IPS-18a (cell line): ENCODE results near the gene PSMA8.
A peak's percentile ranks its signal among the peaks of the same experiment; 100 is the strongest.

Experiments used
- H3K27ac ChIP-seq: one replicate; pipeline ENCODE4 v1.5.1; 2013; ENCODE audit warnings: low read length
- H3K27me3 ChIP-seq: one replicate; pipeline ENCODE4 v1.6.1; 2013; ENCODE audit warnings: mild to moderate bottlenecking, low read length; ENCODE audit not compliant: control insufficient read depth, insufficient read depth
- H3K36me3 ChIP-seq: one replicate; pipeline ENCODE4 v1.6.1; 2013; ENCODE audit warnings: low read depth, low read length; ENCODE audit not compliant: control insufficient read depth
- H3K4me1 ChIP-seq: one replicate; pipeline ENCODE4 v1.6.1; 2013; ENCODE audit warnings: low read depth, low read length; ENCODE audit not compliant: control insufficient read depth
- H3K4me3 ChIP-seq: one replicate; pipeline ENCODE4 v1.5.1; 2013; ENCODE audit warnings: low read length
- H3K9ac ChIP-seq: one replicate; pipeline ENCODE4 v1.6.1; 2013; ENCODE audit warnings: mild to moderate bottlenecking, low read length, moderate library complexity
- H3K9me3 ChIP-seq: one replicate; pipeline ENCODE4 v1.6.1; 2013; ENCODE audit warnings: low read depth, low read length; ENCODE audit not compliant: control insufficient read depth

The PSMA8 gene

DNA sequence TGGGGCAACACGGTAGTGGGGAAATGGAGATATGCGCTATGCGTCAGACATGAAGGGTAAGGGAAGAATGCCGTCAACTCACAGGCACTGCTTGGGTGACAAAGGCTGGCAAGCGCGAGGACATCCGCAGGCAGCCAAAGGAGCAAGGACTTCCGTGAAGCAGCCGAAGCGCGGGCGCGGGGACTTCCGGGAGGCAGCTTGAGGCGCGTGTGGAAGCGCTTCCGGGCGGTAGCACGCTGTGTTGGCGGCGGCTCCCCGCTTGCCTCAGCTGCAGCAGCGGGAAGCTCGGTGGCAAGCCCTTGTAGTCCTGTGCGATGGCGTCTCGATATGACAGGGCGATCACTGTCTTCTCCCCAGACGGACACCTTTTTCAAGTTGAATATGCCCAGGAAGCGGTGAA, at the start of gene PSMA8:
Gene PSMA8 (plus strand): TSS at position 218 of the 400 bp plus-strand sequence. CDS start 97 bp downstream, at position 315.
- no peaks in the 10 kb centered on the region for H3K27me3 ChIP-seq
- H3K9me3 ChIP-seq, result no peaks in the 10 kb centered on the region
- H3K27ac ChIP-seq, result no peak within 1 kb of the TSS
- no peaks in the 10 kb centered on the region for H3K36me3 ChIP-seq
- no peaks in the 10 kb centered on the region for H3K4me1 ChIP-seq
- H3K4me3 ChIP-seq, result no peak within 1 kb of the TSS
- H3K9ac ChIP-seq, result no peak within 1 kb of the TSS

DNA sequence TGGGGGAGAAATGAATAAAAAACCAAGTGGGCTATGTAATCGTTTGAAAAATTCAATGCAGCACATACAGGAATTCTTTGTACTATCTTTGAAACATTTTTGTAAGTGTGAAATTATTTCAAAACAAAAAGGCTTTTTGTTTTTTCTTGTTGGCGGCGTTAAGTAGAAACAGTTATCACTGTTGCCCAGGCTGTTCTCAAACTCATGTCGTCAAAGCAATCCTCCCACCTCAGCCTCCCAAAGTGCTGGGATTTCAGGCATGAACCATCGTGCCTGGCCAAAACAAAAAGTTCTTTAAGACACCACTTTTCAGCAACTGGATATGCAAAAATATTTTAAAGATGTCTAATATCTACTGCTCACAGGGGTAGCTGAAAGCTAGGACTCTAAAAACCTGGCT, 48.6 kb upstream of the PSMA8 start:
- no peak overlapping the region for H3K27ac ChIP-seq
- no peak overlapping the region for H3K4me3 ChIP-seq
- peaks cover 37% of the 10 kb centered on the region for H3K36me3 ChIP-seq
- peaks cover 10% of the 10 kb centered on the region for H3K4me1 ChIP-seq
- H3K27me3 ChIP-seq, result no peaks in the 10 kb centered on the region
- no peak overlapping the region for H3K9ac ChIP-seq
- H3K9me3 ChIP-seq, result no peaks in the 10 kb centered on the region

DNA sequence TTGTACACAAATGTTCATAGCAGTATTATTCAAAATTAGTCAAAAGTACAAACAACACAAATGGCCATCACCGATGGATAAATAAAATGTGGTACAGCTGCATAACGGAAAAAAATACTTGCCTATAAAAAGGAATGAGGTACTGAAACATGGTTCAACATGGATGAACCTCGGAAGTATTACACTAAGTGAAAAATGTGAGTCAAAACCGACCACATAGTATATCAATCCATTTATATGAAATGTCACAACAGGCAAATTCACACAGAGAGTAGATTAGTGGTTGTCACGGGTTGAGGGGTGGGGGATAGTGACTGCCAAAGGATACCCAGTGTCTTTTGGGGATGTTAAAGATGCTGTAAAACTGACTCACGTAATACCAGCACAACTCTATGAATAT, 46.7 kb upstream of the PSMA8 start:
- H3K9ac ChIP-seq, result no peak overlapping the region
- H3K27me3 ChIP-seq, result no peaks in the 10 kb centered on the region
- H3K4me1 ChIP-seq, result peaks cover 10% of the 10 kb centered on the region
- no peak overlapping the region for H3K27ac ChIP-seq
- H3K4me3 ChIP-seq, result no peak overlapping the region
- H3K36me3 ChIP-seq, result peaks cover 37% of the 10 kb centered on the region
- H3K9me3 ChIP-seq, result no peaks in the 10 kb centered on the region

DNA sequence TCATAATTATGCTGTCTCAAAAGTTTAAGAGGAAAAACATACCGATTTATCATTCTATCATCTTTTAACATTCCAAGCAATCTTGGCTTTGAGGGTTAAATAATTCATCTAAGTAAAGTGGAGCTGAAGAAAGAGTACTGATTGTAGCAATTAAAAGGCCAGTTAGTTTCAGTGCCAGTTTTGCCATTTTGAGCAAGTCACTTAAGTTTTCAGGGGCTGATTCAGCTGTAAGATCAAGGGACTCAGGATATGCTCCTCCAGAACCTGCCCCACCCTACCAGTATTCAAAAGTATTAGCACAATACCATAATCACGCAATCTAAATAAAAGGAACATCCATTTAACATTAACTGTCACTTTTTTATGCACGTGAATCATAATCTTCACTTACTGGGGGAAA, 45.2 kb upstream of the PSMA8 start:
- peaks cover 32% of the 10 kb centered on the region for H3K36me3 ChIP-seq
- H3K27ac ChIP-seq, result no peak overlapping the region
- no peaks in the 10 kb centered on the region for H3K9me3 ChIP-seq
- no peaks in the 10 kb centered on the region for H3K27me3 ChIP-seq
- peaks cover 10% of the 10 kb centered on the region for H3K4me1 ChIP-seq
- H3K9ac ChIP-seq, result no peak overlapping the region
- H3K4me3 ChIP-seq, result peak overlapping the region; percentile 97

DNA sequence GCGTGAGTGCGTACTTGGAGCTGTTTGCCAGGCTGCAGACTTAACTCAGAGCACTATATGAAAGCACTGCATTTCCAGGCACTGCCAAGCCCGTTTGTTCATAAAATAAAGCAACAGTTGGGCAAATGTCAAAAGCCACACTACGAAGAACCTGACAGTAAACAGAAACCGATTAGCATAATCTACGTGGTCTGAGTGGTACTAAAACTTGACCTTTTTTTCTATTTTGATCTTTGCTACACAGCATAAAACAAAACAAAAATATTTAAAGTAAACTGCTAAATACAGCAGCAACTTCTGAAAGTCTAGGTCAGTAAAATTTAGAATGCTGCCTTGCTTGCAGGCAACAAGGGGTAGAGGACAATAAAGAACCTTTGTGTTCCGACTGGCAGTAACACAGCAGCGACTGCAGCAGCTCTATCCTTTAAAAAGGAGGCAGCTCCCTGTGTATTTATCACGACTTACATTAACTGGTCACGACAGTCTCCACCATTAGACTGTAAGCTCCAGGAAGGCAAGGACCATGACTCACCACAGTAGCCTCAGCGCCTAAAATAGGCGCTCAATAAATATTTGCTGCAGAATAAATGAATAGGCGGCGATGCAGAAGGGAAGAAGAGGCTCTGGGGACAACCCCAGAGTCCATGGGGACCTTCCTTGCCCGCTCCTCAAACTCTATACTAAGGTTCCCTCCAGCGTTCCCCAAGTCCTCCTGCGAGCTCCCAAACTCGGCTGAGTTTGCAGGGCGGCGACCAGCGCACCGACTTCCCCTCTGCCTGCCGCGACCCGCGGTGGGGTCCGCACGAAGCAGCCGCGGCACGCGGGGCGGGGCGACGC, 44.2 kb upstream of the PSMA8 start:
- Histone ChIP-seq H3K9ac (peak overlapping the region; percentile 90), H3K36me3 (peaks cover 22% of the 10 kb centered on the region), H3K4me1 (peaks cover 10% of the 10 kb centered on the region), H3K27me3 (no peaks in the 10 kb centered on the region), H3K27ac (peak overlapping the region; percentile 93), H3K9me3 (no peaks in the 10 kb centered on the region), H3K4me3 (peak overlapping the region; percentile 97)

DNA sequence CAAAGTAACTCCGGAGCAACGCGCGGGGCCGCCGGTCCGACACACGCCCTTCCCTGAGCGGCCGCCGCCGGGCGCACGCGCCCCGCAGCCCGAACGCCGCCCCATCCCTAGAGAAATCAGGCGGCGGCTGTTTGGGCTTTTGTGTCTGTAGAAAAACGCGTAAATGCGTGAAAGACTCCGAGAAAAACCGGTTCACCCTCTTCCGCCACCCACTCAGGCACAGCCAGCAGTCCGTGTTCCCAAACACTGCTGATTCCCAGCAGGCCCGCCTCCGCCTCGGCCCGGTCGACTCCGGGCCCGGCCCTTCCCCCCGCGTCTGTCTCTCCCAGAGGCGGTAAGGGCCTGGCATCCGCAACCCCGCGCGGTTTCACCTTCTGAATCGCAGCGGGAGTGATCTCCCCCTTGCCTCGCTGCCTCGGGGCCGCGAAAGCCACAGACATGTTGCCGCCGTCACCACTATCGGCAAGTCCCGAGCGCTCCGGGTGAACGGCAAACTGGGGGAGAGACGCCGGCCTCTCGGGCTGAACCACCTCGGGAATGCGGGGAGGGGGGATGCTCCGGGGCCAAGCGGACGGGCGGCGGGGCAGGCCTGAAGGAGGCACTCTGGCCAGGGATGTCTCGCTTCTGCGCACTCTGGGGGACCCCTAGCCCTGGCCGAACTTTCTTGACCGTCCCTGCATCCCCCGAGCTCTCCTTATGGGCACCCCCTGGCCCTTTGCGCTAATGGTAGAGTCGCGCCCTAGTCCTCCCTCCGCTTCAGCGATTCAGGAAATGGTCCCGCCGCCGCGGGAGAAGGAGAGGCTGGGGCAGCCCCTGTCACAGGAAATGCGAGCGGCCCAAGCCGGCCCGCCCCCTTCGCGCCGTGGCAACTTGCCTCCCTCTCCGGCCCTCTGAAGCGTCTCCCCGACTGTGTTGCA, 43.3 kb upstream of the PSMA8 start, which contains the start of gene SS18:
Gene SS18 (minus strand): TSS at position 484 of the 917 bp plus-strand sequence. CDS start 44 bp downstream, at position 440.
- H3K4me3 ChIP-seq, result peak within 1 kb of the TSS; percentile 97
- peak within 1 kb of the TSS; percentile 93 for H3K27ac ChIP-seq
- peak within 1 kb of the TSS; percentile 90 for H3K9ac ChIP-seq
- H3K36me3 ChIP-seq, result peaks cover 18% of the 10 kb centered on the region
- no peaks in the 10 kb centered on the region for H3K9me3 ChIP-seq
- H3K4me1 ChIP-seq, result peaks cover 10% of the 10 kb centered on the region
- no peaks in the 10 kb centered on the region for H3K27me3 ChIP-seq

DNA sequence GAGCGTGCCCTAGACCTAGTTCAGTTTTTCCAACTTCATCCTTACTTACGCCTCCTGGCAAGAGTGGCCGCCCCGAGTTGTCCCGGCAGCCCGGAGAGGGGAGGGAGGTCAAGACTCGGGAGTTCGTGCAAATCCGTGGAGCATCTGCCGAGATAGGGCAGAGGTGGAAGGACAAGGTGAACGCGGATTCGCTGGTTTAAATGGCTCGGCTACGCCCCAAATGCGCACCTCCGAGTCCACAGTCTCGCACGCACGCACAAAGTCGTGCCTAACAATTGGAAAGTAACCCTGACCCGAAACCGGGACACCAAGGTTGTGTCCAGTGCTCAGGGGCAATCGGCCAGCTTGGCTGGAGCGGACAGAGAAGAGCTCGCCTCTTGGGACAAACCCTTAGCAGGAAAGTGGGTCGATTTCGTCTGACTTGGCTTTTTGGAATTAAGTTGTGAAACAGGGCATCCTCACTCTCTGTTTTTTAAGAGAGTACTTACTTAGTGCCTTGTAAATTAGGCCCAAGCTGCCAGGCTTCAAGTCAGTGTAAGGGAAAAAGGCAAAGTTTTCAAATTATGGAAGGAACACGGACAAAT, 42.5 kb upstream of the PSMA8 start:
- Histone ChIP-seq H3K36me3 (peaks cover 13% of the 10 kb centered on the region), H3K9me3 (no peaks in the 10 kb centered on the region), H3K4me1 (peaks cover 10% of the 10 kb centered on the region), H3K27ac (no peak overlapping the region), H3K4me3 (peak overlapping the region; percentile 97), H3K27me3 (no peaks in the 10 kb centered on the region), H3K9ac (peak overlapping the region; percentile 90)

DNA sequence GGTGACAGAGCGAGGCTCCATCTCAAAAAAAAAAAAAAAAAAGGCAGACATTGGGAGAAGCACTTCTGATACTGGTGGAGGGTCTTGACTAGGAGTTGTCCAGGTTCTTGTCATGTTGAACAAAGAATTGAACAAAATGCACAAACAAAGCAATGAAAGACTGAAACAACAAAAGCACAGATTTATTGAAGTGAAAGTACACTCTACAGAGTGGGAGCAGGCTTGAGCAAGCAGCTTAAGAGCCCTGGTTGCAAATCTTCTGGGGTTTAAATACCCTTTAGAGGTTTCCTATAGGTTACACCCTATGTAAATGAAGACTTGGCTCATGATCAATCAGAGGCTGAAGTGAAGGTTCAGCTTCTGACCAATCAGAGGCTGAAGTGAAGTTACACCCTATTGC, 36.8 kb upstream of the PSMA8 start:
- H3K4me1 ChIP-seq, result no peaks in the 10 kb centered on the region
- H3K9ac ChIP-seq, result no peak overlapping the region
- no peak overlapping the region for H3K4me3 ChIP-seq
- H3K36me3 ChIP-seq, result no peaks in the 10 kb centered on the region
- H3K27me3 ChIP-seq, result no peaks in the 10 kb centered on the region
- no peaks in the 10 kb centered on the region for H3K9me3 ChIP-seq
- no peak overlapping the region for H3K27ac ChIP-seq

DNA sequence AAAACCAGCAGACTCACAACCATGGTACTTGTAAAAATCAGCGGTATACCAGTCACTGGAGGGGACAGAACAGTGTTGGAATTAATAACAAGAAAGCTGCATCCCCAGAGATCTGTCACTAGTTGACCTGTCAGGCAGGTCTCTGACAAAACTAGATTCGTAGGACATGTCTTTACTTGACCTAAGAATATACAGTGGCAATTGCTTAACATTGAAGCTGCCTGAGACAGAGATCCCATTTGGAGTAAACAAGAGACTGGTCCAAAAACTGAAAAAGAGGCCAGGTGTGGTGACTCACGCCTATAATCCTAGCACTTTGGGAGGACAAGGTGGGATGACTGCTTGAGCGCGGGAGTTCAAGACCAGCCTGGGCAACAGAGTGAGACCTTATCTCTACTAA, 36.1 kb upstream of the PSMA8 start:
- no peak overlapping the region for H3K9ac ChIP-seq
- H3K36me3 ChIP-seq, result no peaks in the 10 kb centered on the region

DNA sequence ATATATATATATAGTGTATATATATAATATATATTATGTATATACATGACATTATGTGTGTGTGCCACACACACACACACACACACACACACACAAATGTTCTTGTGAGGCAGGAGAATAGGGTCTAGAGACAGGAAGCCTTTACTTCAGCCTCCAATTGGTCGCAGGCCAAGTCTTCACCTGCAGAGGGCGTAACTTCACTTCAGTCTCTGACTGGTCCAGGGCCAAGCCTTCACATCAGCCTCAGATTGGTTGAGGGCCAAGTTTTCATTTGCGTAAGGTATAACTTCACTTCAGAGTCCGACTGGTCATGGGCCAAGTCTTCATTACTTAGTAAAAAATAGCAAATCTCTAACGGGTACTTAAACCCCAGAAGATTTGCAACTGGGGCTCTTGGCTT, 30.1 kb upstream of the PSMA8 start:
- H3K27ac ChIP-seq, result no peak overlapping the region
- H3K9ac ChIP-seq, result no peak overlapping the region
- H3K27me3 ChIP-seq, result no peaks in the 10 kb centered on the region
- H3K36me3 ChIP-seq, result no peaks in the 10 kb centered on the region
- H3K9me3 ChIP-seq, result no peaks in the 10 kb centered on the region
- no peak overlapping the region for H3K4me3 ChIP-seq
- H3K4me1 ChIP-seq, result no peaks in the 10 kb centered on the region

More for the DNA sequence above, 36.1 kb upstream of the PSMA8 start:
- H3K4me3 ChIP-seq, result no peak overlapping the region
- H3K27me3 ChIP-seq, result no peaks in the 10 kb centered on the region
- no peak overlapping the region for H3K27ac ChIP-seq
- H3K9me3 ChIP-seq, result no peaks in the 10 kb centered on the region
- no peaks in the 10 kb centered on the region for H3K4me1 ChIP-seq

DNA sequence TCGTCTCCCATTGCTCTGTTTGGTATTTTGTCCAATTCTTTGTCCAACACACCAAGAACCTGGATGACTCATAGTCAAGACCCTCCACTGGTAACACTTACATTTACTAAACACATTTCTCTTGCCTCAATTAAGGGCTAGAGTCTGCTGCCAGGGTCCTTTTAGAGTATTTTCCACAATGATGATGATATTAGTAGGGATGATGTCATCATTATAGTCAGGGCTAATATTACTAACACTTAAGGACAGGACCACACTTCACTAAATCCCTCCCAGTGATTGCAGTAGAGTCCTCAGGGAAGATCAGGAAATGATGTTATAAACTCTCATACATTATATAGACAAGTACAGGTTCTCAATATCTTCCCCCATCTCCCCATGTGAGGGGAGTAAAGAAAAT, 29.6 kb upstream of the PSMA8 start:
- no peak overlapping the region for H3K4me3 ChIP-seq
- H3K9me3 ChIP-seq, result no peaks in the 10 kb centered on the region
- no peaks in the 10 kb centered on the region for H3K27me3 ChIP-seq
- no peak overlapping the region for H3K9ac ChIP-seq
- H3K27ac ChIP-seq, result no peak overlapping the region
- H3K36me3 ChIP-seq, result no peaks in the 10 kb centered on the region
- no peaks in the 10 kb centered on the region for H3K4me1 ChIP-seq
